HepG2 (cell line): ENCODE measurements around the gene RPAP3. TPM values are rescaled to one million over a fixed set of nuclear protein-coding genes. Genes with fewer than 3 reads are reported as not detected.

ENCODE experiments used
- ATAC-seq: fragments of 200-7000 bp; cut with Tn5 transposase; 3 replicates; pipeline ENCODE4 v1.9.1; 2020; ENCODE audit warnings: mild to moderate bottlenecking, moderate library complexity
- BruUV-seq: library from RNA; stranded (reverse); fragments of 400-500 nt; replicated peaks from 2 replicates; lab custom pipeline; 2021; lab: Mats Ljungman, UMichigan
- CTCF ChIA-PET: fragments of 300-600 bp; formaldehyde crosslinking; extraction: SDS; loops from one replicate; lab custom pipeline; 2021; ENCODE audit warnings: low total read pairs, inconsistent platforms, low intra/inter-chr PET ratio; lab: Yijun Ruan, JAX
- POLR2A ChIA-PET: fragments of 350-600 bp; sonication (Branson Sonifier 250); formaldehyde crosslinking; loops from one replicate; lab custom pipeline; 2020; ENCODE audit warnings: antibody characterized with exemption, inconsistent platforms; lab: Yijun Ruan, JAX
- DNase-seq: peaks from one replicate; pipeline ENCODE4 v3.0.0-alpha.2; 2015; ENCODE audit warnings: low spot score
- FAIRE-seq: peaks from 3 replicates; lab custom pipeline; 2011; peaks lifted over from hg19 to GRCh38; lab: Jason Lieb, UNC
- H2AFZ ChIP-seq: one replicate; pipeline ENCODE4 v1.6.1; 2011; ENCODE audit warnings: low read length, inconsistent platforms
- H3K27ac ChIP-seq: fragments of 300-600 bp; 3 replicates; pipeline ENCODE4 v1.8.0; 2011; ENCODE audit warnings: mixed run types, mild to moderate bottlenecking, mixed read lengths, low read length, inconsistent platforms; ENCODE audit not compliant: insufficient read depth; ENCODE audit errors: extremely low read length
- H3K27me3 ChIP-seq, 2 experiments: fragments of 200-600 bp in 1 of 2; 2 replicates in 1 of 2; 3 replicates in 1 of 2; pipeline versions ENCODE4 v1.6.0 to v1.8.0; 2011; ENCODE audit warnings: low read length in 2 of 2, mild to moderate bottlenecking in 2 of 2, moderate library complexity in 2 of 2, inconsistent platforms in 1 of 2; ENCODE audit not compliant: insufficient read depth in 2 of 2, control insufficient read depth in 1 of 2
- H3K36me3 ChIP-seq, 2 experiments: fragments of 200-600 bp in 1 of 2; replicated peaks in 1 of 2; 2 replicates in 1 of 2; 3 replicates in 1 of 2; pipeline versions ENCODE4 v1.5.1 to v1.8.0; 2011; ENCODE audit warnings: low read length in 2 of 2, inconsistent platforms in 1 of 2; ENCODE audit not compliant: insufficient read depth in 2 of 2, control insufficient read depth in 1 of 2
- H3K4me1 ChIP-seq: 2 replicates; pipeline ENCODE4 v1.5.1; 2012; ENCODE audit warnings: low read length, inconsistent platforms; ENCODE audit not compliant: insufficient read depth
- H3K4me2 ChIP-seq: 2 replicates; pipeline ENCODE4 v1.6.0; 2011; ENCODE audit warnings: low read depth, low read length, inconsistent platforms
- H3K4me3 ChIP-seq, 3 experiments: fragments of 200-600 bp in 1 of 3; sonication (generic), shearing (Covaris generic) in 1 of 3; replicated peaks in 1 of 3; 2 replicates each; pipeline ENCODE4 v1.5.1; 2011 to 2016; ENCODE audit warnings: low read length in 3 of 3, inconsistent platforms in 2 of 3, low read depth in 2 of 3, mild to moderate bottlenecking in 2 of 3, control low read depth in 1 of 3, mixed read lengths in 1 of 3; ENCODE audit not compliant: insufficient read depth in 1 of 3
- H3K79me2 ChIP-seq: one replicate; pipeline ENCODE4 v1.6.1; 2011; ENCODE audit warnings: low read length, inconsistent platforms; ENCODE audit not compliant: insufficient read depth
- H3K9ac ChIP-seq: 2 replicates; pipeline ENCODE4 v1.6.0; 2011; ENCODE audit warnings: mild to moderate bottlenecking, low read depth, low read length, inconsistent platforms; ENCODE audit not compliant: insufficient read depth
- H3K9me3 ChIP-seq: 2 replicates; pipeline ENCODE4 v1.5.1; 2012; ENCODE audit warnings: mild to moderate bottlenecking, low read length
- H4K20me1 ChIP-seq: 2 replicates; pipeline ENCODE4 v1.6.0; 2011; ENCODE audit warnings: inconsistent platforms, mild to moderate bottlenecking, low read length, moderate library complexity; ENCODE audit not compliant: insufficient read depth
- RELA ChIP-seq: sonication (generic); formaldehyde crosslinking; IDR thresholded peaks from 2 replicates; pipeline ENCODE4 v1.4.0; 2020; ENCODE audit warnings: missing genetic modification reagents
- RORA ChIP-seq: sonication (generic); formaldehyde crosslinking; IDR thresholded peaks from 2 replicates; pipeline ENCODE4 v1.5.0; 2020; ENCODE audit warnings: mild to moderate bottlenecking, missing genetic modification reagents, moderate library complexity
- WGBS: methylation state at CpG from one replicate; pipeline ENCODE4 v1.1.6; 2017; ENCODE audit warnings: low lambda C conversion rate; 5-methylcytosine and 5-hydroxymethylcytosine counted together
- in situ Hi-C: cut with HindIII; loops from 2 replicates; pipeline ENCODE4 v1.10.0; 2017; ENCODE audit warnings: low pct_unique_long_range_greater_than_20kb; ENCODE audit not compliant: extremely low pct_ligation_motif_present
- intact Hi-C: fragments of 100-400 bp; cut with micrococcal nuclease; formaldehyde crosslinking; loops from one replicate; pipeline ENCODE4 v1.10.0; 2022; ENCODE audit not compliant: unreplicated experiment
- polyA plus RNA-seq, 8 experiments: library from polyadenylated mRNA; depleted of rRNA in 3 of 8; stranded (reverse) in 7 of 8; unstranded in 1 of 8; fragments of >200 nt; fragmentation: Illumina TruSeq in 4 of 8; extraction: Trizol in 4 of 8; gene quantifications; 2 replicates each; pipeline versions ENCODE4 v1.2.1 to v1.2.3, GENCODE V29; 2011 to 2016; ENCODE audit warnings: low read depth in 4 of 8, missing spikeins in 1 of 8, mixed read lengths in 1 of 8; ENCODE audit not compliant: insufficient read depth in 1 of 8
- total RNA-seq, 5 experiments: library from RNA; depleted of rRNA; stranded (reverse); fragments of >200 nt; fragmentation: Illumina TruSeq; extraction: Trizol; gene quantifications; 2 replicates each; pipeline ENCODE4 v1.2.3, GENCODE V29; 2016; ENCODE audit warnings: low read depth in 1 of 5
- TF ChIP-seq, protein P1 (sequence below): sonication (generic); formaldehyde crosslinking; IDR thresholded peaks from 2 replicates; pipeline ENCODE4 v1.4.0; 2020; ENCODE audit warnings: missing genetic modification reagents
- TF ChIP-seq, protein P2 (sequence below): sonication (generic); formaldehyde crosslinking; IDR thresholded peaks from 2 replicates; pipeline ENCODE4 v1.5.0; 2020; ENCODE audit warnings: mild to moderate bottlenecking, missing genetic modification reagents, borderline replicate concordance
- TF ChIP-seq, protein P3 (sequence below): sonication (generic); formaldehyde crosslinking; IDR thresholded peaks from 2 replicates; pipeline ENCODE4 v1.4.0; 2020; ENCODE audit warnings: mild to moderate bottlenecking, missing genetic modification reagents

The RPAP3 gene
- total and polyA plus RNA-seq, 2 of the 13 experiments (the other 11 are each of a cell fraction or from before 2014, with no cell fraction given), result 8.8 to 32.8 TPM

DNA sequence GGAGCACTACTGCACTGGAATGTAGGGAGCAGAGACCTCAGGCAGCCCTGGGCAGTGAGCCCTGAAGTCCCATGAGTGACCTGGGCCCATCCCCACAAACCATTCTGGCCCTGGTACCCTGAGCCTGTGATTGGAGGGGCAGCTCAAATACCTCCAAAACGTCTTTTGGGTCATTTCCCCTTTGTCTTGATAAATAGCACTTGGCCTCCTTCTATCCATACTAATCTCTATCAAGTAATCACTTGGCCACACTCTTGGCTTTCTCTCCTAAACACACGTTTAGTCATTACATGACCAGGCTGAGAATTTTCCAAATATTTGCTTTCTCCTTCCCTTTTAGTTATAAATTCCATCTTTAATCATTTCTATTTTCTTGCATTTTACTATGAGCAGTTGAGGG, 91.3 kb downstream of the RPAP3 start:
- 2% methylated on average over 2 of the region's 2 CpGs for WGBS
- Histone ChIP-seq H3K79me2 (no peaks in the 10 kb centered on the region), H3K4me2 (no peak overlapping the region), H3K27ac (no peak overlapping the region), H3K36me3 (no peaks in the 10 kb centered on the region), H3K9ac (no peak overlapping the region), H3K4me3 (no peak overlapping the region), H2AFZ (no peak overlapping the region), H3K9me3 (peaks cover 25% of the 10 kb centered on the region), H4K20me1 (no peaks in the 10 kb centered on the region), H3K27me3 (no peaks in the 10 kb centered on the region), H3K4me1 (no peaks in the 10 kb centered on the region)
- FAIRE-seq (no peak), ATAC-seq (no peak), DNase-seq (no peak)
- intact Hi-C loops, result no loop called here
- in situ Hi-C loops, result no loop called here
- CTCF ChIA-PET, result no interaction called here
- POLR2A ChIA-PET, result no interaction called here
- TF ChIP-seq, protein P1, sequence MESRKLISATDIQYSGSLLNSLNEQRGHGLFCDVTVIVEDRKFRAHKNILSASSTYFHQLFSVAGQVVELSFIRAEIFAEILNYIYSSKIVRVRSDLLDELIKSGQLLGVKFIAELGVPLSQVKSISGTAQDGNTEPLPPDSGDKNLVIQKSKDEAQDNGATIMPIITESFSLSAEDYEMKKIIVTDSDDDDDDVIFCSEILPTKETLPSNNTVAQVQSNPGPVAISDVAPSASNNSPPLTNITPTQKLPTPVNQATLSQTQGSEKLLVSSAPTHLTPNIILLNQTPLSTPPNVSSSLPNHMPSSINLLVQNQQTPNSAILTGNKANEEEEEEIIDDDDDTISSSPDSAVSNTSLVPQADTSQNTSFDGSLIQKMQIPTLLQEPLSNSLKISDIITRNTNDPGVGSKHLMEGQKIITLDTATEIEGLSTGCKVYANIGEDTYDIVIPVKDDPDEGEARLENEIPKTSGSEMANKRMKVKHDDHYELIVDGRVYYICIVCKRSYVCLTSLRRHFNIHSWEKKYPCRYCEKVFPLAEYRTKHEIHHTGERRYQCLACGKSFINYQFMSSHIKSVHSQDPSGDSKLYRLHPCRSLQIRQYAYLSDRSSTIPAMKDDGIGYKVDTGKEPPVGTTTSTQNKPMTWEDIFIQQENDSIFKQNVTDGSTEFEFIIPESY (CRISPR knock-in tag), result no peak
- TF ChIP-seq RELA (CRISPR knock-in tag) (no peak), RORA (CRISPR knock-in tag) (no peak)
- TF ChIP-seq, protein P2, sequence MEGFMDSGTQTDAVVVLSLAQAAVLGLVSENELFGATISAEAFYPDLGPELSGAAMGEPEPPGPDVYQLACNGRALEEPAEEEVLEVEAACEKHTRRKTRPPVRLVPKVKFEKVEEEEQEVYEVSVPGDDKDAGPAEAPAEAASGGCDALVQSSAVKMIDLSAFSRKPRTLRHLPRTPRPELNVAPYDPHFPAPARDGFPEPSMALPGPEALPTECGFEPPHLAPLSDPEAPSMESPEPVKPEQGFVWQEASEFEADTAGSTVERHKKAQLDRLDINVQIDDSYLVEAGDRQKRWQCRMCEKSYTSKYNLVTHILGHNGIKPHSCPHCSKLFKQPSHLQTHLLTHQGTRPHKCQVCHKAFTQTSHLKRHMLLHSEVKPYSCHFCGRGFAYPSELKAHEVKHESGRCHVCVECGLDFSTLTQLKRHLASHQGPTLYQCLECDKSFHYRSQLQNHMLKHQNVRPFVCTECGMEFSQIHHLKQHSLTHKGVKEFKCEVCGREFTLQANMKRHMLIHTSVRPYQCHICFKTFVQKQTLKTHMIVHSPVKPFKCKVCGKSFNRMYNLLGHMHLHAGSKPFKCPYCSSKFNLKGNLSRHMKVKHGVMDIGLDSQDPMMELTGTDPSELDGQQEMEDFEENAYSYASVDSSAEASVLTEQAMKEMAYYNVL (CRISPR knock-in tag), result no peak
- TF ChIP-seq, protein P3, sequence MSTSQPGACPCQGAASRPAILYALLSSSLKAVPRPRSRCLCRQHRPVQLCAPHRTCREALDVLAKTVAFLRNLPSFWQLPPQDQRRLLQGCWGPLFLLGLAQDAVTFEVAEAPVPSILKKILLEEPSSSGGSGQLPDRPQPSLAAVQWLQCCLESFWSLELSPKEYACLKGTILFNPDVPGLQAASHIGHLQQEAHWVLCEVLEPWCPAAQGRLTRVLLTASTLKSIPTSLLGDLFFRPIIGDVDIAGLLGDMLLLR (CRISPR knock-in tag), result no peak
- BruUV-seq, result no TSS peak
